ENCODE measurements around the gene CARD11. TPM values are rescaled to one million over a fixed set of nuclear protein-coding genes. Genes with fewer than 3 reads are reported as not detected.

The CARD11 gene
- total RNA-seq, 4 donors from 2014 or later, result 0.96 to 47.5 (median 6.6) TPM

- H3K27ac ChIP-seq, result no peak overlapping the region
- no peaks in the 10 kb centered on the region for H3K9me3 ChIP-seq
- H3K4me1 ChIP-seq, result no peaks in the 10 kb centered on the region
- DNase-seq, result no peak
- no peak overlapping the region for H3K4me3 ChIP-seq
- H3K36me3 ChIP-seq, result no peaks in the 10 kb centered on the region
- H3K27me3 ChIP-seq, result no peaks in the 10 kb centered on the region
- WGBS, 2 donors (ENCODE audit: low coverage in 1 of 2), result 66 to 83% methylated on average over 4 to 13 of the region's 13 CpGs
- in situ Hi-C loops (cut with MboI; ENCODE audit: low pct_ligation_motif_present in 1 of 4, low pct_unique_long_range_greater_than_20kb in 1 of 4, low sequenced_read_pairs in 3 of 4) (no loop called here), intact Hi-C loops (cut with DNase I; ENCODE audit: low total_unique reads) (no loop called here)
- TF ChIP-seq POLR2A (IDR thresholded peaks at IDR 0.05) (no peak), CTCF (IDR thresholded peaks at IDR 0.05) (no peak), EP300 (IDR thresholded peaks at IDR 0.05; ENCODE audit: low read depth) (no peak), POLR2AphosphoS5 (IDR thresholded peaks at IDR 0.05) (no peak)
Measured at GRCh38 chr7:2939193-2939885, 104.3 kb downstream of the CARD11 start.

- no peaks in the 10 kb centered on the region for H3K36me3 ChIP-seq
- intact Hi-C loops (cut with DNase I; ENCODE audit: low total_unique reads) (no loop called here), in situ Hi-C loops (cut with MboI; ENCODE audit: low pct_ligation_motif_present in 1 of 4, low pct_unique_long_range_greater_than_20kb in 1 of 4, low sequenced_read_pairs in 3 of 4) (no loop called here)
- no peaks in the 10 kb centered on the region for H3K4me1 ChIP-seq
- WGBS, 2 donors (ENCODE audit: low coverage in 1 of 2), result 88% methylated on average over 5 to 18 of the region's 19 CpGs
- H3K27ac ChIP-seq, result no peak overlapping the region
- TF ChIP-seq POLR2A (IDR thresholded peaks at IDR 0.05), result no peak
- no peak for TF ChIP-seq CTCF (IDR thresholded peaks at IDR 0.05)
- no peak for TF ChIP-seq POLR2AphosphoS5 (IDR thresholded peaks at IDR 0.05)
- TF ChIP-seq EP300 (IDR thresholded peaks at IDR 0.05; ENCODE audit: low read depth), result no peak
- DNase-seq, result no peak
- no peak overlapping the region for H3K4me3 ChIP-seq
- no peaks in the 10 kb centered on the region for H3K9me3 ChIP-seq
- no peaks in the 10 kb centered on the region for H3K27me3 ChIP-seq
Measured at GRCh38 chr7:2938514-2939192, 105.0 kb downstream of the CARD11 start.

- no peak for DNase-seq
- TF ChIP-seq EP300 (IDR thresholded peaks at IDR 0.05; ENCODE audit: low read depth), result no peak
- TF ChIP-seq CTCF (IDR thresholded peaks at IDR 0.05), result no peak
- no peak for TF ChIP-seq POLR2A (IDR thresholded peaks at IDR 0.05)
- no peak for TF ChIP-seq POLR2AphosphoS5 (IDR thresholded peaks at IDR 0.05)
- in situ Hi-C loops (cut with MboI; ENCODE audit: low pct_ligation_motif_present in 1 of 4, low pct_unique_long_range_greater_than_20kb in 1 of 4, low sequenced_read_pairs in 3 of 4) (no loop called here), intact Hi-C loops (cut with DNase I; ENCODE audit: low total_unique reads) (no loop called here)
- Histone ChIP-seq H3K36me3 (no peaks in the 10 kb centered on the region), H3K4me1 (no peaks in the 10 kb centered on the region), H3K27me3 (no peaks in the 10 kb centered on the region), H3K27ac (no peak overlapping the region), H3K9me3 (no peaks in the 10 kb centered on the region), H3K4me3 (no peak overlapping the region)
- 86 to 87% methylated on average over 1 to 19 of the region's 19 CpGs for WGBS, 2 donors (ENCODE audit: low coverage in 1 of 2)
Measured at GRCh38 chr7:2937701-2938513, 105.8 kb downstream of the CARD11 start.
